WTC11 (cell line): ENCODE results near the gene RIMKLB.

Source experiments
- ARID4B ChIP-seq: sonication (generic); formaldehyde crosslinking; IDR thresholded peaks from 2 replicates; pipeline ENCODE4 v1.8.0; 2023; ENCODE audit warnings: missing genetic modification reagents, mild to moderate bottlenecking, borderline replicate concordance
- ATF2 ChIP-seq: sonication (generic); formaldehyde crosslinking; IDR thresholded peaks from 2 replicates; pipeline ENCODE4 v1.8.1; 2022; ENCODE audit warnings: low read depth, missing genetic modification reagents, borderline replicate concordance
- CTCF ChIP-seq: fragments of 200-600 bp; IDR thresholded peaks from 2 replicates; pipeline ENCODE4 v1.8.0; 2022; ENCODE audit warnings: antibody characterized with exemption

- TF ChIP-seq ATF2 (no peak), ARID4B (CRISPR knock-in tag) (no peak), CTCF (no peak)
Measured at GRCh38 chr12:8672381-8672780, 25.4 kb upstream of the RIMKLB start.
